Hematopoietic multipotent progenitor cell treated with erythropoietin and hydrocortisone succinate and interleukin-3 and kit ligand, for 17 days (in vitro differentiated cells): ENCODE results near the gene ONECUT2.

ENCODE experiments used
- DNase-seq: peaks from one replicate; pipeline ENCODE4 v3.0.0-alpha.2; 2015; ENCODE audit warnings: low spot score

ONECUT2 gene

DNA sequence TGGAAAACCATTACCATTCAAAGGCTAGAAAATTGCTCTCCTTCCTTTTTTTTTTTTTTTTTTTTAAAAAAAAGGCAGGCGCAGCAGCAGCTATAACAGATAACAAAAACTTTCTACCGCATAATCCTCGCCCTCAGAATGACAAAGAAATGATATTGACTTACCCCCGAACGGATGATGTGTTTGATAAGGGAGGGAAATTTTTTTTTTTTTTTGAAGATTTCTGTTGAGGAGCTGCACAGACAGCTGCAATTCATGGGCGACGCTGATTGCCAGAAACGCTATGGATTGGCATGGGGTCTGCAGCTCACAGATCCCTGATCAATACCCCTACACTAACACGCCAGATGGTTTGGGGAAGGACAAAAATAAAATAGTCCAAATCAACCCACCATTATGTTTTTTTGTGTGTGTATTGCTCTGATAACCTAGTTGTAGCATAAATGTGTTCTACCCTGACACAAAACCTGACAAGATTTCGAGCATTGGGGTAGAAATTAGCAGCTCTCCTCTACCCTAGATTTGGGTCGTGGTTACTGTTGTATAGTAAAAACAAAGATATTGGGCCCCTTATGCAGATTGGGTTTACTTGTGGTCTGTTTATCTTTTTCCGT, 3.6 kb upstream of the ONECUT2 start:
- DNase-seq: no peak

DNA sequence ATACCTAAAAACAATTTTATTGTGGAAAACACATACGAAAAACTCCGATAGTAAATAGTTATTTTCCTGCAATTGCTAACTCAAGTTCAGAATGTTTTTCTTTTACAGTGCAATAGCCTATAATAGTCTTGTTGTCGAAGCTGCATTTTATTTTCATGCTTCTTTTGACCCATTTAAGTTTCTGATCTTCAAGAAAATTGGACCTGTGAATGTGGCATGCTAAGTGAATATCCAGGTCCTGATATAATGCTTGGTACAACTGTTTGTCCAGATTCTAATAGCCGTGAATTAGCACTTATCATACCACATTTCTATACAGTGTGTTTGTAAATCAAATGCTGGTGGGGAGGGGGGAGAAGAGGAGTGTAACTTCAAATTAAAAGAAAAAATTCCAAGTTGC, 3.0 kb upstream of the ONECUT2 start:
- no peak for DNase-seq

DNA sequence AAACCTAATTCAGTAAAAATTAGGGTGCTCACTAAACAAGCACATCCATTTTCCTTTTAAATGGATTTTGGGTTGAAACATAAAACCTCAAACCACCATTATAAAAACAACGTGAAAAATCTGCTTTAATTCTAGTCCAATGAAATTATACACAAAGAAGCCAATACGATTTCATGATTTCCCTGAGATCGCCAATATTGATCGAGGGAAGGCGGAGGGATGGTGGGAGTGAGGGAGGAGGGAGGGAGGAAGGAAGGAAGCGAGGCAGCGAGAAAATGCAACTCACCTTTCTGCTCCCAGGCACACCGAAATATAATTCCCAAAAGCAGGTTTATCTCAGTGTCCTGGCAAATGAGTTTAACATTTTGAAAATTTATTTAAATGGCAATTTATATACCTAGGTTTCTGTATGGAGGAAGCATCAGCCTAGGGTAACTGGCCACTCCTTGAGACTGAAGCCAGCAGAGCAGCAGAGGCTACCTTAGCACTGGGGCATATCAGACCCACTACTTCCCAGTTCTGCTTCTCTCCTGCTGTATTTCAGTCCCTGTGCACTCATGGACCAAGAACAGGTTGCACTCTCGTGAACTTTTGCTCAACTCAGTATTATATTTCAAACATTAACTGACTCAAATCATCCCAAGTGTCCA, 2.3 kb upstream of the ONECUT2 start:
- DNase-seq: no peak

DNA sequence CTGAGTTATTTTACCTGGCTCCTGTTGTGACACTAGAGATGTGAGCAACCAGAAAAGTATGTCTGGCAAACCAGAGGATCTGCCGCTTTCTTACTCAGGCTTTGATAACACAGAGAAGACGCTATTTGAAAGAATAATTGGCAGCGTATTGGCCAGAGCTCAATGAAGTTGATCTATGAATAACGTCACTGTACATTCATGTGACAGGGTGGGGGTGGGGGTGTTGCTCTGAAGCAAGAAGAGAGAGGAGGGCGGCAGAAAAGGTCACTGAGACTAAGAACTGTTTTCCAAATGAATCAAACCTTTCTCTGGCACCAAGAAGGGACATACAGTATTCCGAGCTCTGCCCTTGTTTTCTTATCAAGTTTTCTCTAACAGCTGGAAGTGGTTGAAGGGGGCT, 1.7 kb upstream of the ONECUT2 start:
- DNase-seq: no peak

DNA sequence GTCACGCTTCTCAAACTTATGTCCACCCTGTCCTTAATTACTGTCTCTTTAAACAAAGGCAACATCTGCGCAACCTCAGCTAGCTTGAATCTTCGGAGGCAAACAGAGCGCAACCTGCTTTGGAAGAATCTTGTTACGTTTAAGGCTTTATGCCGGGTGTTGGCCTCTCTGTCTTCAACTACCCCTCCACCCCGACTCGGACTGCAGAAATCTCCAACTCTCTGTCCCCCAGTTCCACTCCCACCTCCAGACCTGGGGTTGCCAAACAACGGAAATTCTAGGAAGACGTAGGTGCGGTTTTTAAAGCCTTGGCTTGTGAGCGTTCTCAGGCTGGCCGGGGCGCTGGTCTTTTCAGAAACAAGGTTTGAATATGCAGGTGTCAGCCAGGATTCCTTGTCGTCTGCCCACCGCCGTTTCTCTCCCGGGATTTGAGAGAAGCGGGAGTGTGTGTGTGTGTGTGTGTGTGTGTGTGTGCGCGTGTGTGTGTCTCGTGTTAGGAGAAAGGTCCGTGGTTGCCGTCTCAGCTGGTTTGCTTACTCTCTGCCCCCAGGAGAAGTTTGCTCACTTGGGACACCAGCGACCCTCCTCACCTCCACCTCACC, 1.1 kb upstream of the ONECUT2 start:
- no peak for DNase-seq

DNA sequence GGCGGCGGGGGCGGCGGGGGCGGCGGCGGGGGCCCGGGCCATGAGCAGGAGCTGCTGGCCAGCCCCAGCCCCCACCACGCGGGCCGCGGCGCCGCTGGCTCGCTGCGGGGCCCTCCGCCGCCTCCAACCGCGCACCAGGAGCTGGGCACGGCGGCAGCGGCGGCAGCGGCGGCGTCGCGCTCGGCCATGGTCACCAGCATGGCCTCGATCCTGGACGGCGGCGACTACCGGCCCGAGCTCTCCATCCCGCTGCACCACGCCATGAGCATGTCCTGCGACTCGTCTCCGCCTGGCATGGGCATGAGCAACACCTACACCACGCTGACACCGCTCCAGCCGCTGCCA, 644 bp downstream of the ONECUT2 start:
- no peak for DNase-seq

DNA sequence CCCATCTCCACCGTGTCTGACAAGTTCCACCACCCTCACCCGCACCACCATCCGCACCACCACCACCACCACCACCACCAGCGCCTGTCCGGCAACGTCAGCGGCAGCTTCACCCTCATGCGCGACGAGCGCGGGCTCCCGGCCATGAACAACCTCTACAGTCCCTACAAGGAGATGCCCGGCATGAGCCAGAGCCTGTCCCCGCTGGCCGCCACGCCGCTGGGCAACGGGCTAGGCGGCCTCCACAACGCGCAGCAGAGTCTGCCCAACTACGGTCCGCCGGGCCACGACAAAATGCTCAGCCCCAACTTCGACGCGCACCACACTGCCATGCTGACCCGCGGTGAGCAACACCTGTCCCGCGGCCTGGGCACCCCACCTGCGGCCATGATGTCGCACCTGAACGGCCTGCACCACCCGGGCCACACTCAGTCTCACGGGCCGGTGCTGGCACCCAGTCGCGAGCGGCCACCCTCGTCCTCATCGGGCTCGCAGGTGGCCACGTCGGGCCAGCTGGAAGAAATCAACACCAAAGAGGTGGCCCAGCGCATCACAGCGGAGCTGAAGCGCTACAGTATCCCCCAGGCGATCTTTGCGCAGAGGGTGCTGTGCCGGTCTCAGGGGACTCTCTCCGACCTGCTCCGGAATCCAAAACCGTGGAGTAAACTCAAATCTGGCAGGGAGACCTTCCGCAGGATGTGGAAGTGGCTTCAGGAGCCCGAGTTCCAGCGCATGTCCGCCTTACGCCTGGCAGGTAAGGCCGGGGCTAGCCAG, 1.2 kb downstream of the ONECUT2 start:
- DNase-seq: no peak

DNA sequence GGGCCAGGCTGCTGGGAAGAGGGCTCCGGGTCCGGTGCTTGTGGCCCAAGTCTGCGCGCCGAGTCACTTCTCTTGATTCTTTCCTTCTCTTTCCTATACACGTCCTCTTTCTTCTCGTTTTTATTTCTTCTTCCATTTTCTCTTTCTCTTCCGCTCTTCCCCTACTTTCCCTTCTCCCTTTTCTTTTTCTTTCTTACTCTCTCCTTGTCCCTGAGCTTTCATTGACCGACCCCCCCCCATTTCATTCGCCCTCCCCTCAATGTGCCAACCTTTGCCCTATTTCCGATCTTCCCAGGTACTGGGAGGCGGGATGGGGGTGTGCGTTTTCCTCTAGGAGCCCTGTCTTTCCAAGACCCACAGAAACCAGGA, 1.8 kb downstream of the ONECUT2 start:
- DNase-seq: no peak

DNA sequence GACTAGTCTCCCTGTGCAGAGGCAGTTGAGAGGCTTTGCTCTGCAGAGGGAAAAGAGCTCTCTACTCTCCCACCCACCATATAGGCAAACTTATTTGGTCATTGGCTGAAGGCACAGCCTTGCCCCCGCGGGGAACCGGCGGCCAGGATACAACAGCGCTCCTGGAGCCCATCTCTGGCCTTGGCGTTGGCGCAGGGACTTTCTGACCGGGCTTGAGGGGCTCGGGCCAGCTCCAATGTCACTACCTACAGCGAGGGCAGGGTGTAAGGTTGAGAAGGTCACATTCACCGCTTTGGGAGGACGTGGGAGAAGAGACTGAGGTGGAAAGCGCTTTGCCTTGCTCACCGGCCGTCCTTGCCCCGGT, 2.2 kb downstream of the ONECUT2 start:
- DNase-seq: no peak

DNA sequence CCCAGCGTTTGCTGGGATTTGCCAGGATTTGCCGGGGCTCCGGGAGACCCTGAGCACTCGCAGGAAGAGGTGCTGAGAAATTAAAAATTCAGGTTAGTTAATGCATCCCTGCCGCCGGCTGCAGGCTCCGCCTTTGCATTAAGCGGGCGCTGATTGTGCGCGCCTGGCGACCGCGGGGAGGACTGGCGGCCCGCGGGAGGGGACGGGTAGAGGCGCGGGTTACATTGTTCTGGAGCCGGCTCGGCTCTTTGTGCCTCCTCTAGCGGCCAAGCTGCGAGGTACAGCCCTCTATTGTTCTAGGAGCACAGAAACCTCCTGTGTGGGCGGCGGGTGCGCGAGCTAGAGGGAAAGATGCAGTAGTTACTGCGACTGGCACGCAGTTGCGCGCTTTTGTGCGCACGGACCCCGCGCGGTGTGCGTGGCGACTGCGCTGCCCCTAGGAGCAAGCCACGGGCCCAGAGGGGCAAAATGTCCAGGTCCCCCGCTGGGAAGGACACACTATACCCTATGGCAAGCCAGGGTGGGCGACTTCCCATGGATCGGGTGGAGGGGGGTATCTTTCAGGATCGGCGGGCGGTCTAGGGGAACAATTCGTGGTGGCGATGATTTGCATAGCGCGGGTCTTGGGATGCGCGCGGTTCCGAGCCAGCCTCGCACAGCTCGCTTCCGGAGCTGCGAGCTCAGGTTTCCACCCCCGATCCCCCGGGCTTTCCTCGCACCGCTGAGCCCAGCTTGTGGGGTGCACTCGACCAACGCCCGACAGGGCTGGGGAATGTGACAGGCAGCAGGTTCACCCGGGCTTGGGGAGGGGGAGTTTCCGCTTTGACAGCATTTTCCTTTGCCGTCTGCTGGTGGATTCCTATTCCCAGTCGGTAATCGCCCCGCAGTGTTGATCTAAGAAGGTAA, 2.8 kb downstream of the ONECUT2 start:
- no peak for DNase-seq

DNA sequence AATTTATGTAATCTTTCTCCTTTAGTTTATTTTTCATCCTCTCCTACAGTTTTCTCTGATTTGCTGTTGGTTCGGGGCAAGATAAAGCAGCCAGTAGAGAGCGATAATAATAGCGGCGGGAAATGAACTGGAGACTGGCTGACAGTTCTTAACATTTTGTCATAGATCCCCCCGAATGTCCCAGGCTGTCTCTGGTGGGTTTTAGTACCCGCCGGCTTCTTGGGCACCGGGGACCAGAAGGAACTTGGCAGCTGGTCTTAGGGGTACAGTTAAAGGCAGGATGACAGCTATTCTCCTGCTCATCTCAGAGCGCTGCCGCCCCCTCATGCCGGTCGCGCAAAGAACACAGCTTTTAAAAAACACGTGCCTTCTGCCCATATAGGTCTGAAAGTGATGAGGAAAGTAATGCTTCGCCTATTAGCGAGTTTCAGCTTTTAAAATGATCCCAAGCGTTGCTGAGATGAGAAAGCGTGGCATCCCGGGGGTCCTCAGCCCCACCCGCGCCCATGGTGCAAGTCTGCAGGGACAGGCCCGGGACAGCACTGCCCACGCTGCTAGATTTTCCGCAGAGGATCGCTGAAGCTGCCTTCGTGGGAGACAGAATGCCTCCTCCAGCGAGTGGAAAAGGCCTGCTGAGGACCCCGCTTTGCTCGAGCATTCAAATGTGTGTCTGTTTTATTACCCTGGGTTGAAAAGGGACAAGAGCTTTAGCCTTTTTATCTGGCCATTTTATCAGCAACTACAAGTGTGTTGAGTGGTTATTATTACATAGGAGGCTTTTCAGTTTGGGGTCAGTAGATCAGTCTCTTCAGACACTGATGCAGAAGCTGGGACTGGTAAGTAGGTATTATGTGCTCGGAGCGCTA, 3.8 kb downstream of the ONECUT2 start:
- DNase-seq: no peak

DNA sequence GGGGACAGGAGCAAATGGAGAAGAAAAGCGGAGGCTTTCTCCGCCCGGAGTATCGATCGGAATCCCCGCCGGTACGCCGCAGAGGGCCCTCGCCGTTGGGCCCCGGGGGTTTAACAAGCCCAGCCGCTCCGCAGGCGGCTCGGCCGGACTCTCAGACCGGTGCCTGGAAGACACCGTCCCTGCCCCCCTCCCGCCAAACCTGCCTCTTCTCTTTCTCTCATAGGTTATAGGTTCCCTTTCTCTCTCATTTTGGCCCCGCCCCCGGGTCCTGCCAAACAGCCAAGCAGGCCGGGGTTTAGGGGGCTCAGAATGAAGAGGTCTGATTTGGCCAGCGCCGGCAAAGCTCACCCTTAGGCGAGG, 4.4 kb downstream of the ONECUT2 start:
- DNase-seq: no peak

DNA sequence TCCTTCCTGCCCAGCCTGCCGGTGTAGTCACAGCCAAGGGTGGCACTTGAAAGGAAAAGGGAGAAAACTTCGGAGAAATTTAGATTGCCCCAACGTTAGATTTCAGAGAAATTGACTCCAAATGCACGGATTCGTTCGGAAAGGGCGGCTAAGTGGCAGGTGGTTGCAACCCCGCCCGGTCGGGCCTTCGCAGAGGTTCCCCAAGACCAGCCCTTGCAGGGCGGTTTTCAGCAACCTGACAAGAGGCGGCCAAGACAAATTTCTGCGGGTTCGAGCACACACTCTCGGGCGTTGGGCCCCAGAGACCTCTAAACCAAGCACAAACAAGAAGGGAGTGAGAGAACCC, 4.8 kb downstream of the ONECUT2 start:
- DNase-seq: no peak

DNA sequence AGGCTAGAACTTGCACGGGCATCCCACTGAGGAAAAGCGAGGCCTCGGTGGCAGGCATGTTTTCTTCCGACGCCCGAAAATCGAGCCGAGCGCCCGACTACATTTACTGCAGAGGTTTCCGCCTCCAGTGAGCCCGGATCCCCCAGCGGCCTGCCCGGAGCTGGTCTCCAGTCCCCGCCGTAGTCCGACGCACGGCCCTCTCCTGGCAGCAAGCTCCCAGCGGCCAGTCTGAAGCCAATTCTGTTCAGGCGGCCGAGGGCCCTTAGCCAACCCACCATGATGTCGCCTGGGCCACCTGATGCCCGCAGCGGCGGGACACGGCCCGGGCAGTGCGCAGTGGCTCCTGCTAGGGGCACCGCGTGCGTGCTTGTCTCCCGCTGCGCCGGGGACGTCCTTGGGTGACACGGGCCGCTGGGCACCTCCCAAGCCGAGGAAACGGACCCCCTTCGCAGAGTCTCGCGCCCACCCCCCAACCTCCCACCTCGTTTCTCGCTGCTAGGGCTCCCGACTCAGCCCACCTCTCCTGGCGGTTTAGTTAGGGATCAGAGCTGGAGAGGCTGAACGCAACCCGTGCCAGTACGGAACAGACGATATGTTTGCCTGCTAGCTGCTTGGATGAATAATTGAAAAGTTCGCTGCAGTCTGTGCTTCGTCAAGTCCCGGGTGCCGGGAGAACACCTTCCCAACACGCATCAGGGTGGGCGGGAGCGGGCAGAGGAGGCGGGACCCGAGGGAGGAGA, 5.3 kb downstream of the ONECUT2 start:
- no peak for DNase-seq

DNA sequence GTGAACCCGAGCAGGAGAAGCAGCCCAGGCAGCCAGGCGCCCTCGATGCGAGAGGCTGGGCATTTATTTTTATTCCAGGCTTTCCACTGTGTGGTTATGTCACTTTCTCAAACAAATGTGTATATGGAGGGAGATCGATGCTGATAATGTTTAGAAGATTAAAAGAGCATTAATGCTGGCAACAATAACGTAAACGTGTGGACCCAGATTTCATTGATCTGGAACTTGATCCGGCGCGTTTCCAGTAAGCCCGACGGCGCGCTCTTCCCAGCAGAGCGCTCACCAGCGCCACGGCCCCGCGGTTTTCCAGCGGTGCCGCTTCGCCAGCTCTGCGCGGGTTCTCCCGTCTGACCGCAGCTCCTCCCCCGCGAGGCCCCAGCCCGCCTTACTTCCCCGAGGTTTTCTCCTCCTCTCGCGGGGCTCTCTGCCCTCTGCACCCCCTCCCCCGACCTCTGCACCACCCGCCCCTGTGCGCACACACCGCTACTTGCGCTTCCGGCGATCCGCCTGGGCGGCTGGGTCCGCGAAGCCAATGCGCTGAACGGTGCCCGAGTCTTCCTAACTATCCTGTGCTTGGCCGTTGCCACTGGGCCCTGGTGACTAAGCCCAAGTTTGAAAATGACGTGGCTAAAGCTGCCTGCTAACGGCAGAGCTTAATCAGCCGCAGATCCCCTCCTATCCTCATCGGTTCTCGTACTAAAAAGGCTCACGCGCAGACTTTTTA, 6.1 kb downstream of the ONECUT2 start:
- no peak for DNase-seq

DNA sequence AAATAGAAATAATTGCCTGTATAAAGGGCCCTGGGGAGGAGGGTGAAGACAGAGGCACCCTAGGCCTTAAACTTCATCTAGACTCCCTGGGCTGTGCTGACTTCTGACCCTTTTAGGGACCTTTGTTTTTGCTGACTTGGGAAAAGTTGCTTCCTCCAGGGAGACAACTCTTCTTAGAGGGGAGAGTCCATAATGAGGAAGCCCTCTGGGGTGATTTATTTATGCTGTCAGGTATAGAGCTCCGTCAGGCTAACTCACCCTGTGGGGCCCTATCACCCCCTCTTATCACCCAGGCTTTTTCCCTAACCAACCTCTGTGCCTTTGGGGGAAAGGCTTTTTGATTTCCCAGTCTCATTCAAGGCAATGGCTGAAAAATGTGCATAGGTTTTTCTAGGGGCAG, 8.1 kb downstream of the ONECUT2 start:
- no peak for DNase-seq

DNA sequence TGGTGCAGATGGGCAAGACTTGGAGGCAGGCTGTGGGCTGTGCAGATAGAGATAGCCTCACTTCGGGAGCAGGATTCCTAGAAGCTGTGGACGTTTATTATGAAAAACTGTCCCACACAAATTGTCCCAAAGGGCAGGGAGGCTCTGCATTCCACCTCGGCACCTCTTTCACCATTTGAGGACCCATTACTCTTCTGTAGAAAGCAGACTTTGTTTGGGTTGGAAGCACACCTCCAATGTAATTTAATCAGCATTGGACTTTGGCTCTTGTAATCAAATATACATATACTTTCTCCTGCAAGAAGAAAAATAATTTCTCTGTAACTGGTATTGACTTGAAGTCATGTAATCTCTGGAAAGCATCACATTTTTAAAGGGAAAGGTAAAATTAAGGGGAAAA, 8.5 kb downstream of the ONECUT2 start:
- no peak for DNase-seq

DNA sequence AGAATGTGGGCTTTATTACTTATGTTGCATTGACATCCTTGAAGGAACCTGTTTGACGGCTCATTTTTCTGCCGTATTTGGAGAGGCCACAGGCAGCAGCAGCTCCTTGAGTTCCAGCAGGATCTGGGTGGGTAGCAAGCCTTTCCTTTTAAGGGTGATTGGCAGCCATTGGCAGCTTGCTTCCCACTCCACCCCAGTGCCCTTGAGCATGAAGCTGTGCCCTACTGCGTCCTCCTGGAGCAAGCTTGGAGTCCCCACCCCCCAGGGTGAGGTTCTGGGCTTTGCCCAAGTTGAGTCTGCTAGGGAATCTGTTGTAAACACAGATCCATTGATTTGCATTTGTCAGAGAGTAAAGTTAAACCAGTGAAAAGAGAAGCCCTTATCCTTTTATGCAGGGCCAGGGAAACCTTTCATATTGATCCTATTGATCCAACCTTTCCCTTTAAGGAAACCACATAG, 9.2 kb downstream of the ONECUT2 start:
- DNase-seq: no peak

DNA sequence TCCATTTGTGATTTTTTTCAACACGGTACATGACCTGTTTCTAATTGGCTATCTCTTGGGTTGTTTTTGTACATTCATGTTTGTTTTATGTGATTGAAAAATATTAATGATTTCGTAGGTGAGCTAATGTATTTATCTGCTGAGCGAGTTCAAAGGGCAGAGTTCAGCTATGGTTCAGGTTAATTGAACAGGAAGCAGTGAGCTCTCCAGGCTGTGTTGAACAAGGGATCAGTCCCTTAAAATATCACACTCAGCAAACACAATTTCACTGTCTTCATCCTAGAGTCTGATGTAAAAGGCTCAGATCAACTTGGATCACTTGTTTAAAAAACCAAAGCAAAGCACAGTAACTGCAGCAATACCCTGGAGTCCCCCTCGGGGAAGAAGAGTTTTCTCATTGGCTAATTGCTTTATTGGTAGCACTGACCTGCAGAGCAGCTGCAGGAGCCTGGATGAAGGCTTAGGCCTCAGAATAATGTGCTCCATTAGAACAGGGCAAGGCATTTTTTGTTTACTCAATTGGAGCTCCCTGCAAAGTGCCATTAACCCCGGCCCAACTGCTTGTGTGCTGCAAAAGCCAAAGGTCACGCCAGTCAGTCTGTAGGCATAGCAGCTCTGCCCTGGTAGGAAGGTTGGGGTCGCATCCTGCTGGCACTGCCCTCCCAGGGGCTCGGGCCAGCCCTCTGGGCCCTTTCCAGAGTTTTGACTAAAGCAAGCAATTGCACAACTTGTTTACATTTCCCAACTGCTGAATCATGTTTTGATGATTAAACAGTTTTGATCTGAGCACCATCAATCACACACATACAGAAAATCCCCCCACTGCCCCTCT, 10.5 kb downstream of the ONECUT2 start:
- DNase-seq: no peak
